ENCODE measurements around the gene CACNG4. TPM values are rescaled to one million over a fixed set of nuclear protein-coding genes. Genes with fewer than 3 reads are reported as not detected.

Gene CACNG4
- polyA plus RNA-seq, 2 of the 4 experiments (the other 2 are of a cell fraction) = 6.2 to 10.2 TPM

- 39% methylated on average over 8 of the region's 8 CpGs for WGBS (ENCODE audit: missing lambda C conversion rate)
- FAIRE-seq = peak; percentile 78
- no peak for DNase-seq (ENCODE audit: low read depth in 1 of 2, low spot score in 1 of 2)
- TF ChIP-seq NFE2L2 (conservative IDR thresholded peaks at IDR 0.05; ENCODE audit: low read length) = peak; percentile 38; the same call in 1 of the 2 replicates
- no peak for TF ChIP-seq REST (IDR thresholded peaks at IDR 0.05)
- TF ChIP-seq MAFK (IDR thresholded peaks at IDR 0.05; ENCODE audit: partially characterized antibody) = peak; percentile 86
- POLR2A ChIA-PET = no interaction called here
- Histone ChIP-seq H3K4me3 (no peak overlapping the region), H3K4me1 (no peaks in the 10 kb centered on the region), H3K4me2 (no peak overlapping the region), H3K9me3 (peaks cover 3% of the 10 kb centered on the region; the same call in 1 of the 3 replicates), H3K27ac (no peak overlapping the region)
- ATAC-seq = no peak
- CTCF ChIA-PET = interaction anchor here (0.8 to 1.6 kb wide), 4 partner anchors 8 to 27 kb away, joined by 3 to 4 read pairs (median 4); no protein-coding TSS in a partner anchor
Observed at GRCh38 chr17:66925811-66926500, 38.6 kb upstream of the CACNG4 start.

- no peak for ATAC-seq
- FAIRE-seq = no peak
- CTCF ChIA-PET = no interaction called here
- POLR2A ChIA-PET = no interaction called here
- no peak overlapping the region for H3K27ac ChIP-seq
- 61% methylated on average over 5 of the region's 5 CpGs for WGBS (ENCODE audit: missing lambda C conversion rate)
- no peaks in the 10 kb centered on the region for H3K4me1 ChIP-seq
- H3K4me3 ChIP-seq = no peak overlapping the region
- no peak overlapping the region for H3K4me2 ChIP-seq
- no peaks in the 10 kb centered on the region for H3K9me3 ChIP-seq
- no peak for DNase-seq (ENCODE audit: low read depth in 1 of 2, low spot score in 1 of 2)
- TF ChIP-seq ZFP36 (IDR thresholded peaks at IDR 0.05; ENCODE audit: borderline replicate concordance, partially characterized antibody) (no peak), SMC3 (IDR thresholded peaks at IDR 0.05) (no peak), MAFK (IDR thresholded peaks at IDR 0.05; ENCODE audit: partially characterized antibody) (no peak), ATOH8 (CRISPR knock-in tag; IDR thresholded peaks at IDR 0.05; ENCODE audit: low read depth) (no peak), HDAC2 (IDR thresholded peaks at IDR 0.05) (no peak), FOSB (CRISPR knock-in tag; IDR thresholded peaks at IDR 0.05) (no peak), CHD2 (IDR thresholded peaks at IDR 0.05; ENCODE audit: low read length, partially characterized antibody) (no peak), RFX5 (IDR thresholded peaks at IDR 0.05) (no peak), EHF (CRISPR knock-in tag; IDR thresholded peaks at IDR 0.05) (no peak), TFCP2L1 (CRISPR knock-in tag; IDR thresholded peaks at IDR 0.05) (no peak), BHLHE40 (IDR thresholded peaks at IDR 0.05; ENCODE audit: low read depth, low read length) (no peak), ESRRA (IDR thresholded peaks at IDR 0.05; ENCODE audit: borderline replicate concordance, low read length) (no peak), REST (IDR thresholded peaks at IDR 0.05) (no peak), MYC (IDR thresholded peaks at IDR 0.05; ENCODE audit: borderline replicate concordance, low read length) (no peak), CHD4 (IDR thresholded peaks at IDR 0.05; ENCODE audit: borderline replicate concordance) (no peak), HMGXB4 (CRISPR knock-in tag; IDR thresholded peaks at IDR 0.05; ENCODE audit: borderline replicate concordance) (no peak), JUN (IDR thresholded peaks at IDR 0.05) (no peak), USF2 (IDR thresholded peaks at IDR 0.05) (no peak), EP300 (IDR thresholded peaks at IDR 0.05) (no peak)
Observed at GRCh38 chr17:66928949-66929348, 35.6 kb upstream of the CACNG4 start.

All from A549 (cell line).